GM12872 (cell line): ENCODE measurements around the gene SETBP1.

Source experiments
- CTCF ChIP-seq: IDR thresholded peaks from 3 replicates; pipeline ENCODE4 v1.5.1; 2011; ENCODE audit warnings: low read depth, mild to moderate bottlenecking, low read length, moderate library complexity; ENCODE audit not compliant: insufficient read depth

Gene SETBP1

GRCh38 chr18:45084206-45084605 lies 403.5 kb downstream of the SETBP1 start:
- no peak for TF ChIP-seq CTCF

- TF ChIP-seq CTCF, result no peak
Observed at GRCh38 chr18:45085916-45086624, 405.4 kb downstream of the SETBP1 start.

GRCh38 chr18:45086777-45087176 lies 406.1 kb downstream of the SETBP1 start:
- TF ChIP-seq CTCF, result no peak

GRCh38 chr18:45090526-45091140 lies 409.9 kb downstream of the SETBP1 start:
- TF ChIP-seq CTCF, result no peak

- no peak for TF ChIP-seq CTCF
Observed at GRCh38 chr18:45100321-45101105, 419.8 kb downstream of the SETBP1 start.

GRCh38 chr18:45102126-45102525 lies 421.4 kb downstream of the SETBP1 start:
- no peak for TF ChIP-seq CTCF

- no peak for TF ChIP-seq CTCF
Observed at GRCh38 chr18:45102863-45103262, 422.2 kb downstream of the SETBP1 start.
